ENCODE measurements around the gene FHAD1. TPM values are rescaled to one million over a fixed set of nuclear protein-coding genes. Genes with fewer than 3 reads are reported as not detected.

The FHAD1 gene
- polyA plus RNA-seq, 1 donor: 2.1 TPM

DNA sequence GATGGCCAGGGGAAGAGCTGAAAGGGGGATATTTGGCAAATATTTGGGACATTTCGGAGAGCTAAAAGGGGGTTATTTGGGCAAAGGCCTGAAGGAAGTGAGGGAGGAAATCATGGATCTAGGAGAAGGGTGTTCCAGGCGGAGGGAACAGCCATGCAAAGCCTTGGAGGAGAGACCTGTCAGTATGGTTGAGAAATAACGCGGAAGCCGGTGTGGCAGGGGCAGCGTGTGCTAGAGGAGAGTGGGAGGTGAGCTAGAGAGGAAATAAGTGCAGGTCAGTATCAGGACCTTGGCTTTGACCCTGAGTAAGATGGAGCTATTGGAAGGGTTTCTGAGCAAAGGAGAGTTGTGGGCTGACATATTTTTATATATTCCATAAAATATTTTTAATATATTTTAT lies 194.2 kb downstream of the FHAD1 start:
- DNase-seq: no peak

DNA sequence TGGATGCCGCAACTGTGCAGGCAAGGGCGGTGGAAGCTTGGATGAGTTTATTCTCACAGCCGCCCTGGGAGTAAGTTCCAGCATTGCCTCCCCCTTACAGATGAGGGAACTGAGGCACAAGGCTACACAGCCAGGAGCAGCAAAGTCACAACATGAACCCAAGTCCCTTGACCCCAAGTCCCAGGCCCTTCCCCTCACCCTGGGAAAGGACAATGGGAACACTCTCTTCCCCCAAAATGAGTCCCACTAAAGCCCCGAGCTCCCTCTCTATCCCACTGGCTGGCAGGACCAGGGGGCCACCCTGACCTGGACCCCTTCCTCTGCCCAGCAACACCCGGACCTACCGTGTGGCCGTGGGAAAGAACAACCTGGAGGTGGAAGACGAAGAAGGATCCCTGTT lies 195.1 kb downstream of the FHAD1 start:
- DNase-seq: no peak

DNA sequence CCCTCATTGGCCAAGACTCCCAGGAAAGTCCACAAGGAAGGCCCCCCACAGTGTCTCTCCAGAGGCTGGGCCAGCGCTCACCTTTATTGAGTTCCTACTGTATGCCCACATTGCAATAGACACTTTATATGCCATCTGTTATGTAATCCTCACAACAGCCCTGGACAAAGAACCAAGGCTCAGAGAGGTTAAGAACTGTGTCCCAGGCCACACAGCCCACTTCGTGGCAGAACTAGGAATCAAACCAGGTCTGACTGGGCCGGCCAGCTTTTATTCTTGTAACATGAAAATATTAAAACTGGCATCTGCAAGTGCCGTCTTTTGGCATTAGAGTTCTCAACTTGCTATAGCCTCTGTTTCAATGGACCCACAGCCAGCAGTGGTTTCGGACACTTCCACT lies 195.7 kb downstream of the FHAD1 start:
- DNase-seq: no peak

DNA sequence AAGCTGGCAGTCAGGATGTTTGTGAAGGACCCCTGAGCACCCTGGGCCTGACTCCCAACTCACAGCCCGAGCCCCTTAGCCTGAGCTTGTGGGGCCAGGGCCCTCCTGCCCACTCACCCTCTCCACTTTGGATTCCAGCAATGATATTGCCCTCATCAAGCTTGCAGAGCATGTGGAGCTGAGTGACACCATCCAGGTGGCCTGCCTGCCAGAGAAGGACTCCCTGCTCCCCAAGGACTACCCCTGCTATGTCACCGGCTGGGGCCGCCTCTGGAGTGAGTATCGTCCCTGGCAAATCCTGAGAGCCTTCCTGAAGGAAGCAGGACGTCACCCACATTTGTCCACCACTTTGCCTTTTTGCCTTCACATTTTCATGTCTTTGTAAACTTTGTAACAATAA lies 196.3 kb downstream of the FHAD1 start:
- DNase-seq: no peak

DNA sequence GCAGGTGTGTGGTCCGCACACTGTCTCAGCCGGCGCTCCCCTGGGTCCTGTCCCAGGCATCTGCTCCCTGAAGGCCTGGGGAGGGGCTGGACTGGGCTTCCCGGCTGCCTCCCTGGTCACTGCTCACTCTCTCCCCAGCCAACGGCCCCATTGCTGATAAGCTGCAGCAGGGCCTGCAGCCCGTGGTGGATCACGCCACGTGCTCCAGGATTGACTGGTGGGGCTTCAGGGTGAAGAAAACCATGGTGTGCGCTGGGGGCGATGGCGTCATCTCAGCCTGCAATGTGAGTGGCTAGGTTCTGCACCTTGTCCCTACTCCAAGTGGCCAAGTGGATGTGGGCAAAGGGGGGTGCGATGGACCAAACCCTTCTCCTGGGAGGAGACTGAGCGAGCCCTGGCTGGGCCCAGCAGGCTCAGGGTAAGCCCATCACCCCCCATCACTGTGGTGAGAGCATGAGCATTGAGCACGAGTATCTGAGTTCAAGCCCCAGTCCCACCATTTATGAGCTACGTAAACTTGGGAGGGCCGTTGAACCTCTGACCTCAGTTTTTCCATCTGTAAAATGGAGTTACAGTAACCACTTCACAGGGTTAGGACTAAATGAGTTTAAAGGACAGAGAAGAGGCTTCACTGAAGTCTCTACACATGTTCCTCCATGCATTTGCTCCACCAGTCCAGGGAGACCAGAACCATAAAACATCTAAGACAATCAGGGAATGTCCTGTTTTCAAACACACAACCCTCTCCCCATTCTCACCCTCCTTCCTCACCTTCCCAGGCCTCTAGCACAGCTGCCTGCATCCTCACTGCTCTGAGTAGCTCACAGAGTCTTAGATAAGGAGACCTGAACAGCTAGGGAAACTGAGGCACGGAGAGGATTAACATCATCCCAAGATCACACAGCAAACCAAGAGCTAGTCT lies 197.7 kb downstream of the FHAD1 start:
- no peak for DNase-seq

DNA sequence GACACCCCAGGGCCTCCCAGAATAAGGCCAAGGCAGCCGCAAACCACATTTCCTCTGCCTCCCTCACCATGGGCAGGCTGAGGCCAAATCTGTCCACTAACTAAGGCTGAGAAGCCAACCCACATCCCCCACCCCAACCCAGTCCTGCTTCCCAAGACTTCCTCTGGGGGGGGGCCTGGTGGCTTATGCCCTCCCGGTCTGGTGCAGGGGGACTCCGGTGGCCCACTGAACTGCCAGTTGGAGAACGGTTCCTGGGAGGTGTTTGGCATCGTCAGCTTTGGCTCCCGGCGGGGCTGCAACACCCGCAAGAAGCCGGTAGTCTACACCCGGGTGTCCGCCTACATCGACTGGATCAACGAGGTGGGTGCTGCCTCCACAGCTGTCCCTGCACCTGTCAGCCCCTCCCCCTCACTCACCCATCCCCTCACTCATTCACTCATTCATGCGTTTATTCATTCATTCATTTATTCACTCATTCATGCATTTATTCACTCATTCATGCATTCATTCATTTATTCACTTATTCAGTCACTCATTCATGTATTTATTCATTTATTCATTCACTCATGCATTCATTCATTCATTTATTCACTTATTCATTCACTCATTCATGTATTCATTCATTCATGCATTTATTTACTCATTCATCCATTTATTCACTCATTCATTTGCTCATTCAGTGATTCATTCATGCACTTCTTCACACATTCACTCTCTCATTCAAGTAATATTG lies 198.5 kb downstream of the FHAD1 start:
- DNase-seq: no peak

DNA sequence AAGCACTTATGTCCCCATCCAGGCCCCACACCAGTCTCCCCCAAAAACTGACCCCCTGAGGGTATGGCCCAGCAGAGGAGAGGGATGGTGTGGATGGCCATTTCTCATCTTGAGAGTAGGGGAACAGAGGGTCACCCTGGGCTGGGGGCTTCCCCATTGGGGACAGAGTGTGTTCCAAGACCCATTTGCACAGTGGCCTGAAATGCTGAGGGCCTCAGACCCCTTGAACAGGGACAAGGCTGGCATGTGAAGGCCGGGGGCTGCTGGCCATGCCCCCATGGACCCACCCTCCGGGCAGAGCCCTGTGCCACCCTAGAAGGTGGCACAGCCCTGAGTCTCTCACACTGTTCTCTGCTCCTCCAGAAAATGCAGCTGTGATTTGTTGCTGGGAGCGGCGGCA lies 199.2 kb downstream of the FHAD1 start:
- no peak for DNase-seq

Other genes with a start within 250 kb of the FHAD1 start
- gene TMEM51, start 93.5 kb upstream of the FHAD1 start, polyA plus RNA-seq (ENCODE audit: insufficient read length): 11.4 TPM
- 33.1 TPM for gene EFHD2, start 162.7 kb downstream of the FHAD1 start, polyA plus RNA-seq (ENCODE audit: insufficient read length)
- 1.4 TPM for gene CTRC, start 191.2 kb downstream of the FHAD1 start, polyA plus RNA-seq (ENCODE audit: insufficient read length)
- gene CELA2A, start 209.5 kb downstream of the FHAD1 start, polyA plus RNA-seq (ENCODE audit: insufficient read length): 0.84 TPM
- gene CELA2B, start 228.9 kb downstream of the FHAD1 start, polyA plus RNA-seq (ENCODE audit: insufficient read length): 4.1 TPM

Measured in hindlimb muscle (tissue), 1 donor.